A673 (cell line): ENCODE data around the gene PCBP3.

Source experiments
- CTCF ChIP-seq: fragments of 300-800, 200-600 bp; sonication (generic); conservative IDR thresholded peaks from 2 replicates; pipeline ENCODE4 v1.5.1; 2017; ENCODE audit warnings: low read depth, mild to moderate bottlenecking, antibody characterized with exemption, low read length, moderate library complexity, mixed read lengths
- EZH2 ChIP-seq: fragments of 200-600 bp; sonication (generic); IDR thresholded peaks from 2 replicates; pipeline ENCODE4 v1.6.1; 2017; ENCODE audit warnings: borderline replicate concordance, low read depth, mild to moderate bottlenecking, mixed read lengths, antibody characterized with exemption, low read length; ENCODE audit not compliant: poor library complexity, severe bottlenecking

GRCh38 chr21:45880097-45881068 lies 236.9 kb downstream of the PCBP3 start:
- peak; percentile 93 for TF ChIP-seq CTCF
- no peak for TF ChIP-seq EZH2
